HEK293T (cell line): ENCODE data around the gene KRT85.

Source experiments
- CTCF ChIA-PET: fragments of 350-600 bp; formaldehyde crosslinking; extraction: SDS; loops from one replicate; lab custom pipeline; 2021; ENCODE audit warnings: antibody characterized with exemption, inconsistent platforms; lab: Yijun Ruan, JAX
- POLR2A ChIA-PET: fragments of 350-600 bp; formaldehyde crosslinking; extraction: SDS; loops from one replicate; lab custom pipeline; 2020; ENCODE audit warnings: antibody characterized with exemption, inconsistent platforms; lab: Yijun Ruan, JAX
- DNase-seq: peaks from one replicate; pipeline ENCODE4 v3.0.0; 2012; ENCODE audit warnings: mixed read lengths; ENCODE audit errors: extremely low spot score
- ARNT ChIP-seq: fragments of 450-650 bp; IDR thresholded peaks from 2 replicates; pipeline ENCODE4 v1.6.1; 2017; ENCODE audit warnings: mild to moderate bottlenecking
- BHLHE40 ChIP-seq: fragments of 450-650 bp; IDR thresholded peaks from 2 replicates; pipeline ENCODE4 v1.6.1; 2016; ENCODE audit warnings: mild to moderate bottlenecking, moderate library complexity, borderline replicate concordance
- CTBP1 ChIP-seq: fragments of 450-650 bp; IDR thresholded peaks from 2 replicates; pipeline ENCODE4 v1.6.1; 2016; ENCODE audit warnings: borderline replicate concordance
- ELF4 ChIP-seq: fragments of 450-650 bp; IDR thresholded peaks from 2 replicates; pipeline ENCODE4 v1.6.1; 2017; ENCODE audit warnings: antibody characterized with exemption
- FOXA1 ChIP-seq: fragments of 450-650 bp; IDR thresholded peaks from 2 replicates; pipeline ENCODE4 v1.6.1; 2016; ENCODE audit warnings: mild to moderate bottlenecking
- FOXK2 ChIP-seq: fragments of 450-650 bp; IDR thresholded peaks from 2 replicates; pipeline ENCODE4 v1.6.1; 2016; ENCODE audit warnings: mild to moderate bottlenecking
- FOXM1 ChIP-seq: fragments of 450-650 bp; IDR thresholded peaks from 2 replicates; pipeline ENCODE4 v1.6.1; 2017; ENCODE audit warnings: mild to moderate bottlenecking, borderline replicate concordance
- HDGF ChIP-seq: fragments of 450-650 bp; IDR thresholded peaks from 2 replicates; pipeline ENCODE4 v1.6.1; 2017; ENCODE audit warnings: antibody characterized with exemption, borderline replicate concordance
- L3MBTL2 ChIP-seq: fragments of 450-650 bp; conservative IDR thresholded peaks from 2 replicates; pipeline ENCODE4 v1.6.1; 2016; ENCODE audit warnings: mild to moderate bottlenecking
- LEF1 ChIP-seq: fragments of 450-650 bp; IDR thresholded peaks from 2 replicates; pipeline ENCODE4 v1.6.1; 2017; ENCODE audit warnings: mild to moderate bottlenecking, borderline replicate concordance
- NFRKB ChIP-seq: fragments of 450-650 bp; IDR thresholded peaks from 2 replicates; pipeline ENCODE4 v1.6.1; 2016; ENCODE audit warnings: mild to moderate bottlenecking, moderate library complexity
- PKNOX1 ChIP-seq: fragments of 450-650 bp; IDR thresholded peaks from 2 replicates; pipeline ENCODE4 v1.6.1; 2016
- SP1 ChIP-seq: fragments of 450-650 bp; IDR thresholded peaks from 2 replicates; pipeline ENCODE4 v1.6.1; 2017
- SUZ12 ChIP-seq: fragments of 450-650 bp; IDR thresholded peaks from 2 replicates; pipeline ENCODE4 v1.6.1; 2016; ENCODE audit warnings: mild to moderate bottlenecking
- TARDBP ChIP-seq: fragments of 450-650 bp; IDR thresholded peaks from 2 replicates; pipeline ENCODE4 v1.6.1; 2016
- ZNF384 ChIP-seq: fragments of 450-650 bp; IDR thresholded peaks from 2 replicates; pipeline ENCODE4 v1.6.1; 2016

KRT85 gene

GRCh38 chr12:52312086-52312485 is 55.2 kb downstream of the KRT85 start:
- TF ChIP-seq TARDBP (no peak), ARNT (no peak), ELF4 (no peak), PKNOX1 (no peak), SP1 (no peak), ZNF384 (no peak), SUZ12 (no peak), NFRKB (no peak), L3MBTL2 (no peak), FOXK2 (no peak), HDGF (no peak), CTBP1 (no peak), BHLHE40 (no peak), FOXM1 (no peak), FOXA1 (no peak), LEF1 (no peak)
- ChIA-PET POLR2A (no interaction called here), CTCF (interaction anchor here (0.6 to 2.4 kb wide), 8 partner anchors 16 to 630 kb away, joined by 3 to 10 read pairs (median 4); no protein-coding TSS in a partner anchor)
- DNase-seq: no peak

- DNase-seq: no peak
- POLR2A ChIA-PET: interaction anchor here (0.9 kb wide), 1 partner anchor 141 kb away, joined by 3 read pairs; no protein-coding TSS in a partner anchor
These were observed 56.0 kb downstream of the KRT85 start for GRCh38 chr12:52311285-52311648.

GRCh38 chr12:52310622-52311284 is 56.5 kb downstream of the KRT85 start:
- no peak for DNase-seq
- no peak for TF ChIP-seq ZNF384
- no peak for TF ChIP-seq BHLHE40
- no peak for TF ChIP-seq NFRKB
- TF ChIP-seq TARDBP: no peak
- no peak for TF ChIP-seq L3MBTL2
- no peak for TF ChIP-seq LEF1
- TF ChIP-seq FOXA1: no peak
- TF ChIP-seq ELF4: no peak
- TF ChIP-seq PKNOX1: no peak
- no peak for TF ChIP-seq FOXM1
- TF ChIP-seq ARNT: no peak
- CTCF ChIA-PET: interaction anchor here (1.0 to 2.4 kb wide), 4 partner anchors 17 to 154 kb away, joined by 3 to 10 read pairs (median 7); no protein-coding TSS in a partner anchor

More at GRCh38 chr12:52311285-52311648, 56.0 kb downstream of the KRT85 start:
- TF ChIP-seq ELF4 (no peak), SUZ12 (no peak), L3MBTL2 (no peak), ARNT (no peak), CTBP1 (no peak), SP1 (no peak), HDGF (no peak), FOXM1 (no peak)
- CTCF ChIA-PET: interaction anchor here (0.8 to 2.4 kb wide), 7 partner anchors 17 to 155 kb away, joined by 3 to 10 read pairs (median 4); no protein-coding TSS in a partner anchor

More at GRCh38 chr12:52310622-52311284, 56.5 kb downstream of the KRT85 start:
- POLR2A ChIA-PET: interaction anchor here (0.9 kb wide), 1 partner anchor 140 kb away, joined by 3 read pairs; no protein-coding TSS in a partner anchor
